Prostate gland (tissue), 2 donors: Measurements from ENCODE around the gene CALCA.

Experiments used
- POLR2A ChIP-seq: fragments of 450-650 bp; IDR thresholded peaks from one replicate; pipeline ENCODE4 v1.6.1; 2016; ENCODE audit warnings: antibody characterized with exemption, mild to moderate bottlenecking
- TF ChIP-seq, protein P1 (sequence below), 4 experiments: fragments of 200-600 bp in 2 of 4; fragments of 450-650 bp in 2 of 4; sonication (generic) in 2 of 4; IDR thresholded peaks; 1 replicate in 3 of 4; 2 replicates in 1 of 4; pipeline ENCODE4 v1.5.1; 2016 to 2019; ENCODE audit warnings: antibody characterized with exemption in 4 of 4, mild to moderate bottlenecking in 2 of 4, moderate library complexity in 2 of 4

DNA sequence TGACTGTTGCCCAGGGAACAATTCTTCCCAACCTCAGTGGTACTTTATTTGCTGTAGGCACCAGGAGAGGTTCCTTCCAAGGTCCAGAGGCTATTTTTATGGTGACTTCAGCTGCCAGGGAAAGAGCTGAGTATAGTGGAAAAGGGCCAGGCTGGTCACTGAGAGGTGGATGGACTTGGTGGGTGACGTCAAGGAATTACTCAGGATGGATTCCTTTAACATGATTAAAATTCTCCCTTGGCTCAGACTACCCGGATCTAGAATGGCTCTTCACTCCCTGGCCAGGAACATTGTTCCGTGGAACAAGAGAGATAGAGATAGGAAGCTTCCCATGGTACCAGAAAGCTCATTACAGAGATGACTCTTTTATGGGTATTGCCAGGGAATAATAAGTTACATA is 8.7 kb upstream of the CALCA start:
- no peak for TF ChIP-seq POLR2A
- TF ChIP-seq, protein P1, sequence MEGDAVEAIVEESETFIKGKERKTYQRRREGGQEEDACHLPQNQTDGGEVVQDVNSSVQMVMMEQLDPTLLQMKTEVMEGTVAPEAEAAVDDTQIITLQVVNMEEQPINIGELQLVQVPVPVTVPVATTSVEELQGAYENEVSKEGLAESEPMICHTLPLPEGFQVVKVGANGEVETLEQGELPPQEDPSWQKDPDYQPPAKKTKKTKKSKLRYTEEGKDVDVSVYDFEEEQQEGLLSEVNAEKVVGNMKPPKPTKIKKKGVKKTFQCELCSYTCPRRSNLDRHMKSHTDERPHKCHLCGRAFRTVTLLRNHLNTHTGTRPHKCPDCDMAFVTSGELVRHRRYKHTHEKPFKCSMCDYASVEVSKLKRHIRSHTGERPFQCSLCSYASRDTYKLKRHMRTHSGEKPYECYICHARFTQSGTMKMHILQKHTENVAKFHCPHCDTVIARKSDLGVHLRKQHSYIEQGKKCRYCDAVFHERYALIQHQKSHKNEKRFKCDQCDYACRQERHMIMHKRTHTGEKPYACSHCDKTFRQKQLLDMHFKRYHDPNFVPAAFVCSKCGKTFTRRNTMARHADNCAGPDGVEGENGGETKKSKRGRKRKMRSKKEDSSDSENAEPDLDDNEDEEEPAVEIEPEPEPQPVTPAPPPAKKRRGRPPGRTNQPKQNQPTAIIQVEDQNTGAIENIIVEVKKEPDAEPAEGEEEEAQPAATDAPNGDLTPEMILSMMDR (IDR thresholded peaks at IDR 0.05): no peak
